ENCODE measurements around the gene GK.

DNA sequence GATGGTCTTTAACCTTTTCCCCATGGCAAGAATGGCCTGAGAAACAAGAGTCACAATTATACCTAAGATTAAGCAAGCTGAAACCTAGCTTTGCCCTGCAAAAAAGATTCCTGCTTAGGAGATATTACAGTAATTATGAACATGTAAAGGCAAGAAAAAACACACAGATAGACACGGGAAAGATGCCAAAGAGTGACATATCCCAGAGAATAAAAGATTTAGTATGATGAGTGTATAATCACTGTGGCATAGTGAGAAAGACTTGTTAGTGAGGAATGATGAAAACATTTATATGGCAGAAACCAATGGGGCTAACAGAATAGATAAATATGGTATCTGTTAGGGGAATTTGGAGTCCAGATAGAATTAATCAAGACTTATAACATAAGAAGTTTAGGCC lies 46.1 kb upstream of the GK start:
- TF ChIP-seq CTCF (IDR thresholded peaks at IDR 0.05) (no peak), POLR2A (IDR thresholded peaks at IDR 0.05) (no peak)

Data from right lobe of liver (tissue), 4 donors.